GM06990 (cell line): ENCODE measurements around the gene KSR1.

Experiments
- DNase-seq: peaks from one replicate; pipeline ENCODE4 v3.0.0-alpha.2; 2011; ENCODE audit not compliant: insufficient read length; ENCODE audit errors: extremely low read depth
- H3K27me3 ChIP-seq: replicated peaks from 2 replicates; pipeline ENCODE4 v1.6.0; 2011; ENCODE audit warnings: low read length; ENCODE audit not compliant: control insufficient read depth, insufficient read depth
- H3K36me3 ChIP-seq: 2 replicates; pipeline ENCODE4 v1.5.1; 2011; ENCODE audit warnings: low read length; ENCODE audit not compliant: control insufficient read depth, insufficient read depth
- H3K4me3 ChIP-seq: replicated peaks from 2 replicates; pipeline ENCODE4 v1.5.1; 2011; ENCODE audit warnings: low read depth, mild to moderate bottlenecking, control low read depth, low read length
- TF ChIP-seq, protein P1 (sequence below): IDR thresholded peaks from 2 replicates; pipeline ENCODE4 v1.5.1; 2011; ENCODE audit warnings: low read length, control low read depth, mild to moderate bottlenecking, inconsistent platforms; ENCODE audit not compliant: insufficient read depth, poor library complexity, severe bottlenecking

KSR1 gene

GRCh38 chr17:27414271-27414670 is 42.0 kb upstream of the KSR1 start:
- no peaks in the 10 kb centered on the region; the same call in 1 of the 2 replicates for H3K27me3 ChIP-seq
- DNase-seq, result no peak
- H3K4me3 ChIP-seq, result no peak overlapping the region
- TF ChIP-seq, protein P1, sequence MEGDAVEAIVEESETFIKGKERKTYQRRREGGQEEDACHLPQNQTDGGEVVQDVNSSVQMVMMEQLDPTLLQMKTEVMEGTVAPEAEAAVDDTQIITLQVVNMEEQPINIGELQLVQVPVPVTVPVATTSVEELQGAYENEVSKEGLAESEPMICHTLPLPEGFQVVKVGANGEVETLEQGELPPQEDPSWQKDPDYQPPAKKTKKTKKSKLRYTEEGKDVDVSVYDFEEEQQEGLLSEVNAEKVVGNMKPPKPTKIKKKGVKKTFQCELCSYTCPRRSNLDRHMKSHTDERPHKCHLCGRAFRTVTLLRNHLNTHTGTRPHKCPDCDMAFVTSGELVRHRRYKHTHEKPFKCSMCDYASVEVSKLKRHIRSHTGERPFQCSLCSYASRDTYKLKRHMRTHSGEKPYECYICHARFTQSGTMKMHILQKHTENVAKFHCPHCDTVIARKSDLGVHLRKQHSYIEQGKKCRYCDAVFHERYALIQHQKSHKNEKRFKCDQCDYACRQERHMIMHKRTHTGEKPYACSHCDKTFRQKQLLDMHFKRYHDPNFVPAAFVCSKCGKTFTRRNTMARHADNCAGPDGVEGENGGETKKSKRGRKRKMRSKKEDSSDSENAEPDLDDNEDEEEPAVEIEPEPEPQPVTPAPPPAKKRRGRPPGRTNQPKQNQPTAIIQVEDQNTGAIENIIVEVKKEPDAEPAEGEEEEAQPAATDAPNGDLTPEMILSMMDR, result no peak
- no peaks in the 10 kb centered on the region for H3K36me3 ChIP-seq

- H3K36me3 ChIP-seq, result no peaks in the 10 kb centered on the region
- H3K4me3 ChIP-seq, result no peak overlapping the region
- DNase-seq, result no peak
- no peaks in the 10 kb centered on the region; the same call in 1 of the 2 replicates for H3K27me3 ChIP-seq
- TF ChIP-seq, protein P1, result no peak
Measured at GRCh38 chr17:27414694-27415093, 41.6 kb upstream of the KSR1 start.

GRCh38 chr17:27415120-27415795 is 41.0 kb upstream of the KSR1 start:
- no peak overlapping the region for H3K4me3 ChIP-seq
- no peaks in the 10 kb centered on the region; the same call in 1 of the 2 replicates for H3K27me3 ChIP-seq
- TF ChIP-seq, protein P1, result no peak
- H3K36me3 ChIP-seq, result no peaks in the 10 kb centered on the region
- DNase-seq, result no peak

DNA sequence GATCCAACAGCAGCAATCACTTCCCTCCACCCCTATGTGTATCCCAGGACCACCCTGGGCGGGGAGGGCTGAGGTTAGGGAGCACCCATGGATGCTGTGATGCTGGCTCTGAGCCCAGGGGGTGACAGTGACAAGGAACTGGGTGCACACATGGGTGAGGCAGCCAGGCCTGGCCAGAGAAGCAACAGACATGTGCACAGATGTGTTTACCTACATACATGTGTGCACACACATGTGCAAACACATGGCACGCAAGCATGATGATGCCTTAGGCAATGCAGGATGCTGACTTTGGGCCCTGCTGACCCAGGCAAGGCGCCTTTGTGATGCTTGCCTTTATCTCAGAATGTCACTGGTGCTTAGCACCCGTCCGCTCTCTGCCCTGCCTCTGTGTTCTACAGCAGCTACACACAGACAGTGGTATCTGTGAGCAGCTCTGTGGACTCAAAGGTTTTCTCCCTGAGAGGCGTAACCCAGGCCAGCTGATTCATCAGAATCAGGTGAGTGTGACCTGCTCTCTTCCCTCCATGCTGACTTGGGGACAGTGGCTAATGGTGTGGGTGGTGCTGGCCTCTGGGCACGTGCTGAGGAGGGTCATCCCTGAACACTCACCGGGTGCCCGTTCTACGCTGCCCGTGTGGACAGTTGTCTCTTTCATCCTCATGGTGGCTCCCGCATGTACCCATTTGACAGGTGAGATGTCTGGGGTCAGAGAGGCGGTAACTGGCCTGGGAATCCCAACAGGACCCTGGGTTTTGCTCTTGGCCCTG is 38.5 kb upstream of the KSR1 start:
- H3K36me3 ChIP-seq, result no peaks in the 10 kb centered on the region
- no peak for DNase-seq
- no peaks in the 10 kb centered on the region; the same call in 1 of the 2 replicates for H3K27me3 ChIP-seq
- TF ChIP-seq, protein P1, result no peak
- H3K4me3 ChIP-seq, result no peak overlapping the region

GRCh38 chr17:27418366-27418615 is 38.0 kb upstream of the KSR1 start:
- H3K4me3 ChIP-seq, result no peak overlapping the region
- TF ChIP-seq, protein P1, result no peak
- H3K36me3 ChIP-seq, result no peaks in the 10 kb centered on the region
- no peaks in the 10 kb centered on the region; the same call in 1 of the 2 replicates for H3K27me3 ChIP-seq
- DNase-seq, result no peak
